Ishikawa (cell line): ENCODE results near the gene HMGCLL1.

Experiments
- CEBPB ChIP-seq: IDR thresholded peaks from 2 replicates; pipeline ENCODE4 v1.6.1; 2012
- EP300 ChIP-seq: IDR thresholded peaks from 2 replicates; pipeline ENCODE4 v1.6.1; 2012; ENCODE audit warnings: borderline replicate concordance
- RAD21 ChIP-seq: IDR thresholded peaks from 2 replicates; pipeline ENCODE4 v1.6.1; 2012; ENCODE audit warnings: low read depth
- TAF1 ChIP-seq: IDR thresholded peaks from 2 replicates; pipeline ENCODE4 v1.6.1; 2012; ENCODE audit warnings: low read depth, mild to moderate bottlenecking
- TCF12 ChIP-seq: IDR thresholded peaks from 2 replicates; pipeline ENCODE4 v1.6.1; 2012; ENCODE audit warnings: low read depth
- TEAD4 ChIP-seq: IDR thresholded peaks from 2 replicates; pipeline ENCODE4 v1.6.1; 2012
- YY1 ChIP-seq: IDR thresholded peaks from 2 replicates; pipeline ENCODE4 v1.6.1; 2012; ENCODE audit warnings: low read depth
- ZBTB7A ChIP-seq: IDR thresholded peaks from 2 replicates; pipeline ENCODE4 v1.6.1; 2012; ENCODE audit warnings: low read depth
- TF ChIP-seq, protein P1 (sequence below): IDR thresholded peaks from 2 replicates; pipeline ENCODE4 v1.6.1; 2012; ENCODE audit warnings: low read depth, mild to moderate bottlenecking
- TF ChIP-seq, protein P2 (sequence below): IDR thresholded peaks from 2 replicates; pipeline ENCODE4 v1.6.1; 2012

DNA sequence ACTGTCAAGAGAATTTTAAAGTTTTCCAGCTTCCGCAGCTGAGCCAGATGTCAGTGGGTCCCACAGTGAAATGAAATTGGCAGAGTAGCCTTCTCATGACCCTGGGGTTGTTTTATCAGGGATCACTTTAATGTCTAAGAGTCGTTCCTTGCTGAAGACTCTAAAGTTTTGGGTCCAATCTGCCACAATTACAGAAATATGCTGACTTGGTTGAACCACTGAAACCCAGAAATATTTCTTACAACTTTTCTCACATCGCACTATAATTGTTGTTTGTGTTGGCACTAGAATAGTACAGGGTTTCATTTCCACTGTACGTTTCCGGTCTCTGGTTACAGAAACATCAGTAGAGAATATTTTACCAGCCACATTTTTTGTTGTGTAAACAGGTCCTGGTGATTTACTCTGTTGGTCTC is 109.0 kb downstream of the HMGCLL1 start:
- TF ChIP-seq, protein P1, sequence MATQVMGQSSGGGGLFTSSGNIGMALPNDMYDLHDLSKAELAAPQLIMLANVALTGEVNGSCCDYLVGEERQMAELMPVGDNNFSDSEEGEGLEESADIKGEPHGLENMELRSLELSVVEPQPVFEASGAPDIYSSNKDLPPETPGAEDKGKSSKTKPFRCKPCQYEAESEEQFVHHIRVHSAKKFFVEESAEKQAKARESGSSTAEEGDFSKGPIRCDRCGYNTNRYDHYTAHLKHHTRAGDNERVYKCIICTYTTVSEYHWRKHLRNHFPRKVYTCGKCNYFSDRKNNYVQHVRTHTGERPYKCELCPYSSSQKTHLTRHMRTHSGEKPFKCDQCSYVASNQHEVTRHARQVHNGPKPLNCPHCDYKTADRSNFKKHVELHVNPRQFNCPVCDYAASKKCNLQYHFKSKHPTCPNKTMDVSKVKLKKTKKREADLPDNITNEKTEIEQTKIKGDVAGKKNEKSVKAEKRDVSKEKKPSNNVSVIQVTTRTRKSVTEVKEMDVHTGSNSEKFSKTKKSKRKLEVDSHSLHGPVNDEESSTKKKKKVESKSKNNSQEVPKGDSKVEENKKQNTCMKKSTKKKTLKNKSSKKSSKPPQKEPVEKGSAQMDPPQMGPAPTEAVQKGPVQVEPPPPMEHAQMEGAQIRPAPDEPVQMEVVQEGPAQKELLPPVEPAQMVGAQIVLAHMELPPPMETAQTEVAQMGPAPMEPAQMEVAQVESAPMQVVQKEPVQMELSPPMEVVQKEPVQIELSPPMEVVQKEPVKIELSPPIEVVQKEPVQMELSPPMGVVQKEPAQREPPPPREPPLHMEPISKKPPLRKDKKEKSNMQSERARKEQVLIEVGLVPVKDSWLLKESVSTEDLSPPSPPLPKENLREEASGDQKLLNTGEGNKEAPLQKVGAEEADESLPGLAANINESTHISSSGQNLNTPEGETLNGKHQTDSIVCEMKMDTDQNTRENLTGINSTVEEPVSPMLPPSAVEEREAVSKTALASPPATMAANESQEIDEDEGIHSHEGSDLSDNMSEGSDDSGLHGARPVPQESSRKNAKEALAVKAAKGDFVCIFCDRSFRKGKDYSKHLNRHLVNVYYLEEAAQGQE = no peak
- no peak for TF ChIP-seq YY1
- TF ChIP-seq TCF12 = no peak
- TF ChIP-seq, protein P2, sequence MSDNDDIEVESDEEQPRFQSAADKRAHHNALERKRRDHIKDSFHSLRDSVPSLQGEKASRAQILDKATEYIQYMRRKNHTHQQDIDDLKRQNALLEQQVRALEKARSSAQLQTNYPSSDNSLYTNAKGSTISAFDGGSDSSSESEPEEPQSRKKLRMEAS = no peak
- TF ChIP-seq TEAD4 = no peak
- no peak for TF ChIP-seq RAD21
- no peak for TF ChIP-seq ZBTB7A
- TF ChIP-seq TAF1 = no peak
- no peak for TF ChIP-seq EP300
- TF ChIP-seq CEBPB = no peak
